GM23248 (cell line): Measurements from ENCODE around the gene ATOH1. TPM values are rescaled to one million over a fixed set of nuclear protein-coding genes. Genes with fewer than 3 reads are reported as not detected.

ENCODE experiments used
- DNase-seq: peaks from one replicate; pipeline ENCODE4 v3.0.0-alpha.2; 2015
- H2AFZ ChIP-seq: fragments of 200-600 bp; sonication (generic); 2 replicates; pipeline ENCODE4 v1.6.1; 2016; ENCODE audit warnings: antibody characterized with exemption
- H3F3A ChIP-seq: fragments of 200-600 bp; sonication (generic); 2 replicates; pipeline ENCODE4 v1.6.1; 2016; ENCODE audit warnings: mild to moderate bottlenecking, antibody characterized with exemption, mixed run types; ENCODE audit not compliant: insufficient read depth
- H3K27ac ChIP-seq: fragments of 200-600 bp; sonication (generic); 2 replicates; pipeline ENCODE4 v1.5.1; 2016; ENCODE audit warnings: mild to moderate bottlenecking
- H3K27me3 ChIP-seq: fragments of 200-600 bp; sonication (generic); replicated peaks from 2 replicates; pipeline ENCODE4 v1.6.1; 2016; ENCODE audit warnings: mild to moderate bottlenecking; ENCODE audit not compliant: insufficient read depth
- H3K36me3 ChIP-seq: fragments of 200-600 bp; sonication (generic); 2 replicates; pipeline ENCODE4 v1.6.1; 2016; ENCODE audit warnings: low read depth, mild to moderate bottlenecking
- H3K4me1 ChIP-seq: fragments of 200-600 bp; sonication (generic); 2 replicates; pipeline ENCODE4 v1.6.1; 2016; ENCODE audit warnings: mild to moderate bottlenecking; ENCODE audit not compliant: insufficient read depth
- H3K4me2 ChIP-seq: fragments of 200-600 bp; sonication (generic); one replicate; pipeline ENCODE4 v1.6.1; 2016; ENCODE audit warnings: mild to moderate bottlenecking; ENCODE audit not compliant: unreplicated experiment
- H3K4me3 ChIP-seq: fragments of 200-600 bp; sonication (generic); 2 replicates; pipeline ENCODE4 v1.5.1; 2016; ENCODE audit warnings: mild to moderate bottlenecking
- H3K79me2 ChIP-seq: fragments of 200-600 bp; sonication (generic); 2 replicates; pipeline ENCODE4 v1.6.1; 2016; ENCODE audit warnings: mild to moderate bottlenecking; ENCODE audit not compliant: insufficient read depth
- H3K9ac ChIP-seq: fragments of 200-600 bp; sonication (generic); 2 replicates; pipeline ENCODE4 v1.6.1; 2016; ENCODE audit warnings: mild to moderate bottlenecking
- H3K9me2 ChIP-seq: fragments of 200-600 bp; sonication (generic); 2 replicates; pipeline ENCODE4 v1.6.1; 2016; ENCODE audit warnings: mixed run types, mild to moderate bottlenecking, moderate library complexity; ENCODE audit not compliant: insufficient read depth
- H3K9me3 ChIP-seq: fragments of 200-600 bp; sonication (generic); one replicate; pipeline ENCODE4 v1.6.1; 2017; ENCODE audit warnings: low read depth
- H4K20me1 ChIP-seq: fragments of 200-600 bp; sonication (generic); 2 replicates; pipeline ENCODE4 v1.6.0; 2016; ENCODE audit not compliant: insufficient read depth
- EZH2 ChIP-seq: fragments of 200-600 bp; sonication (generic); IDR thresholded peaks from 2 replicates; pipeline ENCODE4 v1.6.1; 2018; ENCODE audit warnings: antibody characterized with exemption, mild to moderate bottlenecking; ENCODE audit not compliant: insufficient read depth, poor library complexity, severe bottlenecking
- EZH2phosphoT487 ChIP-seq: fragments of 200-600 bp; sonication (generic); IDR thresholded peaks from 2 replicates; pipeline ENCODE4 v1.6.1; 2018; ENCODE audit warnings: antibody characterized with exemption, moderate library complexity, mild to moderate bottlenecking, low read depth; ENCODE audit not compliant: insufficient read depth
- WGBS, 2 experiments: methylation state at CpG; one replicate each; pipeline ENCODE4 v1.1.6; 2015 to 2017; ENCODE audit warnings: low lambda C conversion rate in 2 of 2, low coverage in 1 of 2; ENCODE audit errors: missing lambda C conversion rate in 2 of 2; 5-methylcytosine and 5-hydroxymethylcytosine counted together
- in situ Hi-C: fragments of 300-500 bp; cut with MboI; formaldehyde crosslinking; loops from 2 replicates; pipeline ENCODE4 v1.15.0; 2020
- polyA plus RNA-seq: library from polyadenylated mRNA; unstranded; fragments of >200 nt; fragmentation: Nextera tagmentation; extraction: Ambion mirVana; gene quantifications from 2 replicates; pipeline ENCODE4 v1.2.1, GENCODE V29; 2016
- total RNA-seq: library from RNA; depleted of rRNA; stranded (reverse); fragments of >200 nt; shearing (Covaris generic); gene quantifications from 2 replicates; pipeline ENCODE4 v1.2.3, GENCODE V29; 2014

The ATOH1 gene
- total and polyA plus RNA-seq, 2 experiments from 2014 or later: not detected

DNA sequence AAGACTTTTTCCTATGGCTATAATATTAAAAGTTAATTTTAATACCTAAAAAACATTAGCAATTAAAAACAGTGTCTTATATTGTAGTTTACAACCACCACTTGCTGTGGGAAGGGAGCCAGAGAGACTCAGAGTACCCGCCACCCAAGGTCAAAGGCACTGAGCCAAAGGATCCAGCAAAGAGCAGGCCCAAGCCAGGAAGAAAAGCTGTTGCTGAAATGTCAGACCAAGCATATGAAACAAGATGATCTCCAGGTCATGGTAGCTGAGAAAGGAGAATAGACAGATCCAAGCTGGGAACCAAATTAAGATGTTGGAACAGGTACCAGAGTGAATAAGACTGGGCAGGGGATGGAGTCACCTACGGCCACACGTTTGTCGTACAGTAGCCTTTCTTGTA, 18.8 kb upstream of the ATOH1 start:
- no peaks in the 10 kb centered on the region for H3K36me3 ChIP-seq
- H3K9me2 ChIP-seq: no peaks in the 10 kb centered on the region
- H3K27me3 ChIP-seq: no peaks in the 10 kb centered on the region; the same call in 1 of the 2 replicates
- WGBS, 2 experiments: 53 to 60% methylated on average over 4 of the region's 4 CpGs
- no peak overlapping the region for H3K9ac ChIP-seq
- TF ChIP-seq EZH2: no peak
- TF ChIP-seq EZH2phosphoT487: no peak
- H3K4me3 ChIP-seq: no peak overlapping the region
- H3K9me3 ChIP-seq: no peaks in the 10 kb centered on the region
- in situ Hi-C loops: loop anchor here (25.0 kb wide), 1 partner anchor 578 kb away; no protein-coding TSS in a partner anchor
- DNase-seq: no peak
- H3K27ac ChIP-seq: no peak overlapping the region
- no peaks in the 10 kb centered on the region for H3K79me2 ChIP-seq
- H4K20me1 ChIP-seq: no peaks in the 10 kb centered on the region
- no peak overlapping the region for H3K4me2 ChIP-seq
- no peak overlapping the region for H2AFZ ChIP-seq
- no peaks in the 10 kb centered on the region for H3K4me1 ChIP-seq
- H3F3A ChIP-seq: no peaks in the 10 kb centered on the region

DNA sequence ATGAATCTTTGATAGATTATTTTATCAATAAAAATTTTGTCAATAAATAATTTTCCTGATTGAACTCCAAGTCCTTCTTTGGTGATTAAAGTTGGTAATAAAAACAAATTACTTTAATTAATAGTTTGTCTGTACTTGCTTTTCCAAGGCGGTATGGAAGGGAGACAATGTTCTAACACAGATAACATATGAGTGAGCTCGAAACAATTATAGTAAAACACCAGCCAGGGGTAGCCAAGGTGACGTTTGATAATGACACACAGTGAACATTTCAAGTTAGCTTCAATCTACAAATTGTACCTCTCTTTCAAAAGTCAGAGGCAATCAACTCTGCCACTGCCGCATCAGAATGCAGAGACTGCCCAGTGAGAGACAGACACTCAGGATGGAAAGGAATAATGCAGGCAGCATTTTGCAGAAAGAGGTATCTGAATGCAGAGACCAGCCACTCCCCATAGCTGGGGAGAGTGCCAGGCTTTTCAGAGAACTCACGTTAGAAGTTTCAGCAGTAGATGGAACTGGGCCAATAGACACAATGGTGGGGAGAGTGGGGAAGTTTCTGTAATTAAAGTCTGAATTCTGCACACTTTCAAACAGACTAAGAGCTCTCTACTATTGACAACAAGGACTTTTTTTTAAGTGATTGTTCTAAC, 18.1 kb upstream of the ATOH1 start:
- no peak overlapping the region for H3K9ac ChIP-seq
- H2AFZ ChIP-seq: no peak overlapping the region
- no peaks in the 10 kb centered on the region for H3K79me2 ChIP-seq
- WGBS, 2 experiments: 37 to 41% methylated on average over 5 of the region's 5 CpGs
- in situ Hi-C loops: loop anchor here (25.0 kb wide), 1 partner anchor 577 kb away; no protein-coding TSS in a partner anchor
- H3K4me2 ChIP-seq: no peak overlapping the region
- TF ChIP-seq EZH2phosphoT487: no peak
- no peaks in the 10 kb centered on the region; the same call in 1 of the 2 replicates for H3K27me3 ChIP-seq
- DNase-seq: no peak
- H3K9me3 ChIP-seq: no peaks in the 10 kb centered on the region
- H3K9me2 ChIP-seq: no peaks in the 10 kb centered on the region
- H3K36me3 ChIP-seq: no peaks in the 10 kb centered on the region
- no peaks in the 10 kb centered on the region for H4K20me1 ChIP-seq
- H3F3A ChIP-seq: no peaks in the 10 kb centered on the region
- H3K4me1 ChIP-seq: no peaks in the 10 kb centered on the region
- H3K4me3 ChIP-seq: no peak overlapping the region
- no peak overlapping the region for H3K27ac ChIP-seq

DNA sequence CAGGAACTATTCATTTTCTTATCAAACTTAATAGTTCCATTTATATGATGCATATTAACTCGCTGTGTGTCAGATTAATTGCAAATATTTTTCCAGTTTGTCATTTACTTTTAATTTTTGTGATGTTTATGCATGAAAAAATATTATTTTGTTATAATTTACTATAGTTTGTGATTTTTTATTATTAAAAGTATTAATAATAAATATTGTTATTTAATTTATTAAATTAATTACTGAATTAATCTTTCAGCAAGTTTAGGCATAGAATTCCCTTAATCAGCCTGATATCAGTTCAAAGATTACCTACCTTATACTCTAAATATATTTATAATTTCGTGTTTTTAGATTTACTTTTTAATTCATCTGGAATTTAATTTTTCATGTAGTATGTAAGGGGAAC, 15.5 kb upstream of the ATOH1 start:
- no peaks in the 10 kb centered on the region for H3K79me2 ChIP-seq
- H3K9me3 ChIP-seq: no peaks in the 10 kb centered on the region
- H3K9ac ChIP-seq: no peak overlapping the region
- H3K36me3 ChIP-seq: no peaks in the 10 kb centered on the region
- in situ Hi-C loops: loop anchor here (25.0 kb wide), 1 partner anchor 574 kb away; no protein-coding TSS in a partner anchor
- no peaks in the 10 kb centered on the region for H3K9me2 ChIP-seq
- H3K27me3 ChIP-seq: no peaks in the 10 kb centered on the region
- no peaks in the 10 kb centered on the region for H3F3A ChIP-seq
- no peak overlapping the region for H3K4me2 ChIP-seq
- no peak overlapping the region for H3K4me3 ChIP-seq
- TF ChIP-seq EZH2phosphoT487 (no peak), EZH2 (no peak)
- H2AFZ ChIP-seq: no peak overlapping the region
- no peak overlapping the region for H3K27ac ChIP-seq
- no peaks in the 10 kb centered on the region for H4K20me1 ChIP-seq
- 26 to 28% methylated on average over 2 of the region's 2 CpGs for WGBS, 2 experiments
- no peaks in the 10 kb centered on the region for H3K4me1 ChIP-seq
- DNase-seq: no peak

DNA sequence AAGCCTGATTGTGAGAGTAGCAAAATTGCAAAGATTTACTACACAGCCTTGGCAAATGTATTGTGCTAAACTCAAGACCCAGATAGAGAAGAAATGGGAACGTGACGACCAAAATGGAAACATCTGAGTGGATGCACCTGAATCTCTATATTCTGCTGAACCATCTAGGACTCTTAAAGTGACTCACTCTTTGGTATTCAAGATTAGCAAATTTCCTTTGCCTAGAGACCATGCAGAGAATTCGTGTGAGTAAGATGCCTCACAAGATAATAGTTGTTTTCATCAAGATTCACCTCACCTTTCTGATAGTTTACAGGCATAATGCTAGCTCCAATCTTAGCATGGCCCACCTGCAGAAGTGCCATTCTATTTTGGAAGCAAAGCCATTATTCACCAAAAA, 14.4 kb upstream of the ATOH1 start:
- H3K4me2 ChIP-seq: no peak overlapping the region
- WGBS, 2 experiments: 42 to 57% methylated on average over 3 of the region's 3 CpGs
- in situ Hi-C loops: loop anchor here (25.0 kb wide), 1 partner anchor 573 kb away; no protein-coding TSS in a partner anchor
- H3K79me2 ChIP-seq: no peaks in the 10 kb centered on the region
- H3K36me3 ChIP-seq: no peaks in the 10 kb centered on the region
- no peak overlapping the region for H3K4me3 ChIP-seq
- no peaks in the 10 kb centered on the region for H3F3A ChIP-seq
- H3K27me3 ChIP-seq: no peaks in the 10 kb centered on the region
- no peak for DNase-seq
- H2AFZ ChIP-seq: no peak overlapping the region
- H3K27ac ChIP-seq: no peak overlapping the region
- no peaks in the 10 kb centered on the region for H3K4me1 ChIP-seq
- no peaks in the 10 kb centered on the region for H3K9me3 ChIP-seq
- H4K20me1 ChIP-seq: no peaks in the 10 kb centered on the region
- no peaks in the 10 kb centered on the region for H3K9me2 ChIP-seq
- no peak overlapping the region for H3K9ac ChIP-seq
- no peak for TF ChIP-seq EZH2phosphoT487
- no peak for TF ChIP-seq EZH2
